SK-N-SH (cell line): ENCODE measurements around the gene HOMER2.

Source experiments
- CTCF ChIP-seq: fragments of 200-600 bp; sonication (generic); IDR thresholded peaks from 2 replicates; pipeline ENCODE4 v1.6.1; 2017; ENCODE audit warnings: antibody characterized with exemption, mild to moderate bottlenecking, moderate library complexity
- EP300 ChIP-seq, 2 experiments: IDR thresholded peaks; 2 replicates each; pipeline versions ENCODE4 v1.4.0 to v1.6.1; 2012; ENCODE audit warnings: borderline replicate concordance in 1 of 2, low read depth in 1 of 2, low read length in 1 of 2
- EZH2phosphoT487 ChIP-seq: fragments of 200-600 bp; sonication (generic); IDR thresholded peaks from 2 replicates; pipeline ENCODE4 v1.6.1; 2017; ENCODE audit warnings: low read depth, mixed run types, mild to moderate bottlenecking, antibody characterized with exemption, moderate library complexity, borderline replicate concordance
- FOXJ3 ChIP-seq: sonication (generic); formaldehyde crosslinking; IDR thresholded peaks from 2 replicates; pipeline ENCODE4 v1.5.1; 2020; ENCODE audit warnings: mild to moderate bottlenecking, missing genetic modification reagents
- GATA2 ChIP-seq: sonication (generic); formaldehyde crosslinking; IDR thresholded peaks from 2 replicates; pipeline ENCODE4 v1.5.0; 2020; ENCODE audit warnings: mild to moderate bottlenecking, missing genetic modification reagents
- MXI1 ChIP-seq: IDR thresholded peaks from 2 replicates; pipeline ENCODE4 v1.6.1; 2012; ENCODE audit warnings: mild to moderate bottlenecking, low read depth, low read length, improper control_type of control experiment
- POLR2AphosphoS5 ChIP-seq: IDR thresholded peaks from 2 replicates; pipeline ENCODE4 v1.6.1; 2012; ENCODE audit warnings: low read depth, low read length
- SMC3 ChIP-seq: IDR thresholded peaks from 2 replicates; pipeline ENCODE4 v1.6.1; 2012; ENCODE audit warnings: low read depth, low read length, improper control_type of control experiment
- USF2 ChIP-seq: fragments of 150-350 bp; IDR thresholded peaks from 2 replicates; pipeline ENCODE4 v1.6.1; 2017; ENCODE audit warnings: antibody characterized with exemption, low read length, low read depth, borderline replicate concordance
- YY1 ChIP-seq: IDR thresholded peaks from 2 replicates; pipeline ENCODE4 v1.4.0; 2012; ENCODE audit warnings: low read depth, mild to moderate bottlenecking

- TF ChIP-seq CTCF (no peak), POLR2AphosphoS5 (no peak), MXI1 (no peak), FOXJ3 (CRISPR knock-in tag) (no peak), EZH2phosphoT487 (no peak), USF2 (no peak), YY1 (no peak), GATA2 (no peak), EP300 (IDR thresholded peaks at IDR 0.05; ENCODE audit: borderline replicate concordance in 1 of 2, low read depth in 1 of 2, low read length in 1 of 2) (no peak), SMC3 (no peak)
Observed at GRCh38 chr15:82978438-82978837, 25.9 kb upstream of the HOMER2 start.
